ENCODE measurements around the gene CDON.

Gene CDON

DNA sequence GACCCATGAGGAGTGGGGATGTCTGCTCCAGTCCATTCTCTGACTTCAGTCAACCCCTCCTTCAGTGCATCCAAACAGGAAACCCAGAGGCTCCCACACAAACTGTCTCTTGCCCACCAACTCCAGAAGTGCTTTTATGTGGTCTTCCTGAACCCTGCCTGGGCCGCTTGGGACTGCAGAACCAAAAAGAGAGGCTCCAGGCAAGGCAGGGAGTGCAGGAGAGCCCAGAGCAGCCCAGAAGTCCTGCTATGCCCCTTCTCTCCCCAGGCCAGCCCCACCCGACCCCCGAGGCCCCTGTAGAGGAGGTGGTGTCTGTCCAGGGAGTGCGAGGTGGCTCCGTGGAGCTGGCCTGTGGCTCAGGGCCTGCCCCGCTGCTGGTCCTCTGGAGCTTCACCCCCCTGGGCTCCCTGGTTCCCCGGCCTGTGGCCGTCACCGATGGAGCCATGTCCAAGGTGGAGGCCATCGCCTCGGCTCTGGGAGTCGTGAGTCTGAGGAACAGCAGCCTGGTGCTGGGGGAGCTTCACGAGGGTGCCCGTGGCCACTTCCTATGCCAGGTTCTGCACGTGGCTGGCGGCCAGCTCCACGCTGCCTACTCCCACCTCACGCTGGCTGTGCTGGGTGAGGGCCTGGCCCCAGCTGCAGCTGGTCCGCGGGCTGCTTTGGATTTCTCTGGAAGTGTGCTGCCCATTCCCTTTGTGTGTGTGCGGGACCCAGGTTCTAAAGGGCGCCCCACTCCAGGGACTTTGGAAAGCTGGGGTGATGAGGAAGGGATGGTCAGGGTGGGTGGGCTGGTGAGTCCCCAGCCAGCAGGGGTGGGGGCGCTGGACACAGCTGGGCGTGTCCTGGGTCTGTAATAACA lies 115.0 kb downstream of the CDON start:
- TF ChIP-seq EZH2phosphoT487 (conservative IDR thresholded peaks at IDR 0.05; ENCODE audit: low read length) = no peak
- TF ChIP-seq CTCF (IDR thresholded peaks at IDR 0.05; ENCODE audit: insufficient read depth, low read length, poor library complexity, severe bottlenecking) = no peak
- Histone ChIP-seq H3K27ac (ENCODE audit: low read depth, low read length) (no peak overlapping the region), H3K9me2 (replicated peaks; ENCODE audit: insufficient read depth, low read length) (no peaks in the 10 kb centered on the region), H3K9ac (ENCODE audit: low read length) (no peak overlapping the region), H4K20me1 (ENCODE audit: low read depth, low read length) (no peaks in the 10 kb centered on the region), H3K9me3 (ENCODE audit: insufficient read depth, low read length) (no peaks in the 10 kb centered on the region), H3K4me3 (ENCODE audit: insufficient read depth, low read length, poor library complexity, severe bottlenecking) (no peak overlapping the region), H3K4me2 (ENCODE audit: low read depth, low read length, poor library complexity, severe bottlenecking) (no peak overlapping the region), H3K36me3 (ENCODE audit: low read length) (no peaks in the 10 kb centered on the region), H3F3A (ENCODE audit: insufficient read depth) (no peaks in the 10 kb centered on the region), H3K79me2 (ENCODE audit: insufficient read depth, low read length) (no peaks in the 10 kb centered on the region), H2AFZ (ENCODE audit: low read depth, low read length, severe bottlenecking) (no peak overlapping the region), H3K27me3 (ENCODE audit: low read length) (no peaks in the 10 kb centered on the region)

DNA sequence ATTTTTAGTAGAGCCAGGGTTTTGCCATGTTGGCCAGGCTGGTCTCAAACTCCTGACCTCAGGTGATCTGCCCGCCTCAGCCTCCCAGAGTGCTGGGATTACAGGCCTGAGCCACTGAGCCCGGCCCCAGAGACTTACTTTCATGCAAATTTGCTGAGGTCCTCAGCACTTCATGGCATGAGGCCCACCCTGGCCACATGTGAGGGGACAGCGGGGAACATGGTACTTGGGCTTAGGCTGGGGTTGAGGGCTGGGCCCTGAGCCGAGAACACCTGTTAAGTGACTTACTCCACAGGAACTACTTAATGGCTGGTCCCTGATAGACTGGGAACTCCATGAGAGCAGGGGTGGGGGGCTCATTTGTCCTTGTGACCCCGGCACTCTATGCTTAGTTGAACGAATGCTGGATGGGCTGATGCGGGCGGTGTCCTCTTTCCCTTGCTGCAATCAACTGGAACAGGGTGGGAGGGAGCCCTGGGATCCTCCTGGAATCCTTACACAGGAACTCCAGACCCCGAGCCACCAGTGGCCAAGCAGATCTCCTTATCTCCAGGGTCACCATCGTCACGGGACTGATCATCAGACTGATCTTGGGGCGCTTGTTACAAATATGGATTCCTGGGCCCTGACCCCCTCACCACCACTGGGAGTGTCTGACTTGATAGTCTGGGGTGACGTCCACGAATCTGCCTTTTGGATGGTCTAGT lies 115.8 kb downstream of the CDON start:
- TF ChIP-seq CTCF (IDR thresholded peaks at IDR 0.05; ENCODE audit: insufficient read depth, low read length, poor library complexity, severe bottlenecking) (no peak), EZH2phosphoT487 (conservative IDR thresholded peaks at IDR 0.05; ENCODE audit: low read length) (no peak)
- no peaks in the 10 kb centered on the region for H3K27me3 ChIP-seq (ENCODE audit: low read length)
- H2AFZ ChIP-seq (ENCODE audit: low read depth, low read length, severe bottlenecking) = no peak overlapping the region
- no peaks in the 10 kb centered on the region for H3K9me3 ChIP-seq (ENCODE audit: insufficient read depth, low read length)
- no peak overlapping the region for H3K9ac ChIP-seq (ENCODE audit: low read length)
- no peak overlapping the region for H3K4me3 ChIP-seq (ENCODE audit: insufficient read depth, low read length, poor library complexity, severe bottlenecking)
- no peaks in the 10 kb centered on the region for H3K79me2 ChIP-seq (ENCODE audit: insufficient read depth, low read length)
- no peaks in the 10 kb centered on the region for H3K9me2 ChIP-seq (replicated peaks; ENCODE audit: insufficient read depth, low read length)
- H3K27ac ChIP-seq (ENCODE audit: low read depth, low read length) = no peak overlapping the region
- no peaks in the 10 kb centered on the region for H3F3A ChIP-seq (ENCODE audit: insufficient read depth)
- no peaks in the 10 kb centered on the region for H3K36me3 ChIP-seq (ENCODE audit: low read length)
- H4K20me1 ChIP-seq (ENCODE audit: low read depth, low read length) = no peaks in the 10 kb centered on the region
- H3K4me2 ChIP-seq (ENCODE audit: low read depth, low read length, poor library complexity, severe bottlenecking) = no peak overlapping the region

DNA sequence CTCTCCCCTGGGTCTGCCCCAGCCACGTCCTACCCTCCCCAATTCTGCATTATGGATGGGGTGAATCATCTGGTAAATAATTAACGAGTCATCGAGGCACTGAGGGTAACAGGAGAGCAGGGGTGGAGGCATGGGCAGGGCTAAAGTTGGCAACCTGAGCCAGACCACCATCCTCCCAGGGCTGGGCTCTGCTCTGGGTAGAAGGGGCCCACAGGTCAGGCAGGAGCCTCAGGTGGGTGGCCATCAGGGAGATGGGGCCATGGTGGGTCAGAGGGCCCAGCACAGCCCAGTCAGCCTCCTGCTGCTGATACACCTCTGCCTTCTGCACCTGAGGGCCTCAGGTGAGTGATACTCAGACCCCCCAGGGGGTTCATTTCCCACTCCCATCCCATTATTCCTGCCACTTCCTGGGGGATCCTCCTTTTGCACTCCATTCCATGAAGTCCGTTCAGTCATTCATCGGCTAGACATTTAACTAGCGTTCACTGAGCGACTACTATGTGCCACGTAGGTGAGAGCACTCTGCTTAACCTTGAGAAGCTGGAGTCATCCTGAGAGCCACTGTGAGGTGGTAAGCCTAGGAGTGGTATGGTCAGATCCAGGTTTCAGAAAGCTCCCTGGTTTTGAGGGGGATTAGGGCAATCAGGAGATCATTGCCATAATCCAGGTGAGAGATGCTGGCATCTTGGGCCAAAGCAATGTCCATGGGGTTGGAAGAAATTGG lies 116.7 kb downstream of the CDON start, which contains the start of gene VSIG10L2:
TSS of gene VSIG10L2 (plus strand) at position 248 of the 724 bp plus-strand sequence. CDS start at position 260, 12 bp downstream.
- no peaks in the 10 kb centered on the region for H3F3A ChIP-seq (ENCODE audit: insufficient read depth)
- no peak within 1 kb of the TSS for H3K4me3 ChIP-seq (ENCODE audit: insufficient read depth, low read length, poor library complexity, severe bottlenecking)
- H3K9me2 ChIP-seq (replicated peaks; ENCODE audit: insufficient read depth, low read length) = no peaks in the 10 kb centered on the region
- no peaks in the 10 kb centered on the region for H3K27me3 ChIP-seq (ENCODE audit: low read length)
- no peak within 1 kb of the TSS for H3K4me2 ChIP-seq (ENCODE audit: low read depth, low read length, poor library complexity, severe bottlenecking)
- no peak within 1 kb of the TSS for H3K27ac ChIP-seq (ENCODE audit: low read depth, low read length)
- no peaks in the 10 kb centered on the region for H3K36me3 ChIP-seq (ENCODE audit: low read length)
- no peak within 1 kb of the TSS for H3K9ac ChIP-seq (ENCODE audit: low read length)
- H4K20me1 ChIP-seq (ENCODE audit: low read depth, low read length) = no peaks in the 10 kb centered on the region
- no peaks in the 10 kb centered on the region for H3K79me2 ChIP-seq (ENCODE audit: insufficient read depth, low read length)
- no peak for TF ChIP-seq CTCF (IDR thresholded peaks at IDR 0.05; ENCODE audit: insufficient read depth, low read length, poor library complexity, severe bottlenecking)
- no peak for TF ChIP-seq EZH2phosphoT487 (conservative IDR thresholded peaks at IDR 0.05; ENCODE audit: low read length)
- H3K9me3 ChIP-seq (ENCODE audit: insufficient read depth, low read length) = no peaks in the 10 kb centered on the region
- H2AFZ ChIP-seq (ENCODE audit: low read depth, low read length, severe bottlenecking) = no peak within 1 kb of the TSS

All from SU-DHL-6 (cell line).